Germinal center (tissue), 1 donor: Measurements from ENCODE around the gene DLEC1.
"Not testable (repeated sequence)": the region's sequence is repeated elsewhere in the genome, so short reads cannot be mapped to it uniquely, and the experiment has no call there.

Experiments
- DNase-seq: peaks from one replicate; pipeline ENCODE4 v3.0.0; 2012; ENCODE audit warnings: mixed read lengths, low spot score

The DLEC1 gene

DNA sequence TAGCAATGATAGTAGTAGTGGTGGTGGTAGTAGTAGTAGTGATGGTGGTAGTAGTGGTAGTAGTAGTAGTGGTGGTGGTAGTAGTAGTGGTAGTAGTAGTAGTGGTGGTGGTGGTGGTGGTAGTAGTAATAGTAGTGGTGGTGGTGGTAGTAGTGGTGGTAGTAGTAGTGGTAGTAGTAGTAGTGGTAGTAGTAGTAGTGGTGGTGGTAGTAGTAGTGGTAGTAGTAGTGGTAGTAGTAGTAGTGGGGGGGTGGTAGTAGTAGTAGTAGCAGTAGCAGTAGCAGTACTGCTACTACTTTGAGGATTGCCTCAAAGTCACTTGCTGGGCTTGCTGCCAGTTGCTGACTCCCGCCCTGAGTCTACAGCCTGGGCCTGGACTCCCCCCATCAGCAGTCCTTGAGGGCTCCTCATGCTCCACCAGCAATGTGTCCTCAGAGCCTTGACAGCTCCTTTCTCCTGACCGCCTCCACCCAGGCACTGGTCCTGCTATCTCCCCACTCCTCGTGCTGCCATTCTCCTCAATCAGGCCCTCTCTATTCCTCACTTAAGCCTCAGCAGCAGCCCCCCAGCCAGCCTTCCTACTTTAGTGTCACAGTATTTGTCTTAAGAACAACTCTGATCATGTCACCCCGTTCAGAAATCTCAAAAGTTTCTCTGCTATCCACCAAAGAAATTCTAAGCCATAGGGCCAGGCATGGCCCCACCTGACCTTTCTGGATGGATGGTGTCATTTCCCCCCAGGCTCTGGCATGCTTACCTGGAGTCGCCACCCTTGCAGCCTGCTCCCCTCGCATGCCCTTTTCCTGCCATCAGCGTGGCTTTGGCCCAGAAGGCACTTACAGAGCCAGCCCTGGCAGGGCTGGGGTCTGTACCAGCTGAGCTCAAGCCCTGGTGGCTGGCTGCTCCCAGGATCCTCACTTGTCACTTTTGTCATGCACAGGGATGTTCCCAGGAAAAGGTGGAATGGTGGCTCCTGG lies 45.6 kb downstream of the DLEC1 start:
- DNase-seq = peak; percentile 27

DNA sequence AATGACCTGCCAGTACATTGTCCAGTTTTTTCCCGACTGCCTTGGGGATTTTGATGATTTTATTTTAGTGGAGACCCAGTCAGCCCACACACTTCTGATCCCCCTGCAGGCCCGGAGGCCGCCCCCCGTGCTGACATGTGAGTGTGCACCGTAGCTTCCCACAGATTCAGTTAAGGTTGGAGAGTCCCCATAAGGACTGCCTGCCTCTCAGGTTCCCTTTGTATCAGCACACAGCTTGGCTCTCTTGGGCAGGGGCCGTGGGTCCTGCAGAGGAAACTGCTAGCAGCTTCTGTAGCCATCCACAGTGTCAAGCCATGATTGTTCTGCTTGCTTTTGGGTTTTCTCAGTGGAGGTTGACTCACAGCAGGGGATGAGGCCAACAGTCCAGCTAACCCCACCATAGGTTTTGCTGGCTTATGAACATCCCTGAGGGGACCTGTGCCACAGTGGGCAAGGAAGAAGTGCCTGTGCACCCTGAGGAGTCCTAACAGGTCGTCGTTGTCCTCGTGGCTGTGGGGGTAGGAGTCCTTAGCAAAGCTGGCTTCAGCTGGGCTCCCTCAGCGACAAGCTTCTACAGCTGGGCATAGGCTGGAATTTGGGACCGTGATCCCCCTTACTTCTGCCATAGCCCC lies 46.4 kb downstream of the DLEC1 start:
- no peak for DNase-seq

DNA sequence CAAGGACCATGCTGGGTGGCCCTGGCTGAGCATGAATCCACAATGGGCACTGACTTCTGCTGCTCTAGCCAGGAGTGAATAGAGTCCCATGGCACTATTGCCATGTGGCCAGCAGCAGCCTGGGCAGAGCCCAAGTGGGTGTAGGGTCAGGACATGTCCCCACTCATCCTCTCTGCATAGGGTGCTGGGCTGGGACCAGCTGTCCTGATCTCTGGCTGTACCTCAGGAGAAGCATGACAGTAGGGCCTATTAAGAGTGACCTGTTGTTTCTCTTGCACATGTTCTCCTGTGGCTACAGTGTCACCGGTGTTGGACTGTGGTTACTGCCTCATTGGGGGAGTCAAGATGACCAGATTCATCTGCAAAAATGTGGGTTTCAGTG lies 46.9 kb downstream of the DLEC1 start:
- no peak for DNase-seq

DNA sequence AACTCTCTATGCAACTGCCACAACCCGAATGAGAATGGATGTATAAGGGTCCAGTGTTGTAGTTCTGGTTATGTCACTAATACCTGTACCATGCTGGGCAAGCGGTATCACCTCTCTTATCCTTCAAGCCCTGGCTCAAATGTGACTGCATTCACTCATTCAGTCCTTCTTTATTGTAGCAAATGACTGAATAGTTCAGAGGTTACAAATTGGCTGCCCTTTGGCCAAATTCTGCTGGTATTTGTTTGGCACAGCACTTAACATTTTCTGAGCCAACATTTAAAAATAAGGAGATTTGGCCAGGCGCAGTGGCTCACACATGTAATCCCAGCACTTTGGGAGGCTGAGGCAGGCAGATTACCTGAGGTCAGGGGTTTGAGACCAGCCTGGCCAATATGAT lies 47.5 kb downstream of the DLEC1 start:
- DNase-seq = no peak

DNA sequence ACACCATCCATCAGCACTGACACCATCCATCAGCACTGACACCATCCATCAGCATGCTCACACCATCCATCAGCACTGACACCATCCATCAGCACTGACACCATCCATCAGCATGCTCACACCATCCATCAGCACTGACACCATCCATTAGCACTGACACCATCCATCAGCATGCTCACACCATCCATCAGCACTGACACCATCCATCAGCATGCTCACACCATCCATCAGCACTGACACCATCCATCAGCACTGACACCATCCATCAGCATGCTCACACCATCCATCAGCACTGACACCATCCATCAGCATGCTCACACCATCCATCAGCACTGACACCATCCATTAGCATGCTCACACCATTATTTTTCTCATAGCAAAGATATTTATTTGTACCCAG lies 48.3 kb downstream of the DLEC1 start:
- not testable (repeated sequence) for DNase-seq

DNA sequence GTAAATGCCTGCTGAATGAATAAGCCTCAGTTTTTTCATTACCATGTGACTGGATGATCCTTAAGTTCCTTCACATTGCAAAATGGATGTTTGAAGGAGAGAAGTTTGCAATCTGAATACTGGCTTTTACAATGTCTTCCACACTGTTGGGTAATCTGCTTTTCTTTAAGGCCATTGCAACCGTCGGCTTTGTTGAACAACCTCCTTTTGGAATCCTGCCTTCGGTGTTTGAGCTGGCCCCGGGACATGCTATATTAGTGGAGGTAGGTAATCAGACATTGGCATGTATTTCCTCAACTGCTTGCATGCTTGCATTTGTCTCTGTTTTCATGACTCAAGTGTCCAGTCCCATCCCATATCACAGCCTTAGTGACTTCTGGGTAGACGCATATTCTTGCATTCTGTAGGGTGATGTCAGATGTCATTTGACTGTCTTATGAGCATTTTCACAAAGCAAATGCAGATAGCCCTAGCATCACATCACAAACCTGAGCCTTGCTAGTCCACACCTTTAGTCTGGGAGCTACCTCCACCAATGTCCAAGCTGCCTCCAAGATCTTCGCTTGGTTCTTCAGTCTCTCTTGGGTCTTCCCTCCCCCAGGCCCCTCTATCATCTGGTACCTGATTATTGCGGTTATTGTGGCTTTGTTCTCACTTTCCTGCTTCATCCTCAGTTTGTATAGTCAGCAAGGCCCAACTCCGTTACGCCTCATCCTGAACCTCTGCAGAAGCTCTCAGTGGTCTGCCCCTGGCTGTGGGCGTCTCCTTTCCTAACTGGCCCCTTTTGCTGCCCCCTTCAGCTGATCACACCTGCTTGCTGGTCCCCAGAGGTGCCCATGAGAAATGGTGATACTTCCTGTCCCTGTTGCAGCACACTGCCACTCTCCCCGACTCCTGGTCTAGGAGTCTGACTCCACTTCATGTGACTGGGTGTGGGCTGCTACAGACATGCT lies 49.4 kb downstream of the DLEC1 start:
- no peak for DNase-seq

GRCh38 chr3:38089163-38089562 lies 50.2 kb downstream of the DLEC1 start:
- DNase-seq = no peak

DNA sequence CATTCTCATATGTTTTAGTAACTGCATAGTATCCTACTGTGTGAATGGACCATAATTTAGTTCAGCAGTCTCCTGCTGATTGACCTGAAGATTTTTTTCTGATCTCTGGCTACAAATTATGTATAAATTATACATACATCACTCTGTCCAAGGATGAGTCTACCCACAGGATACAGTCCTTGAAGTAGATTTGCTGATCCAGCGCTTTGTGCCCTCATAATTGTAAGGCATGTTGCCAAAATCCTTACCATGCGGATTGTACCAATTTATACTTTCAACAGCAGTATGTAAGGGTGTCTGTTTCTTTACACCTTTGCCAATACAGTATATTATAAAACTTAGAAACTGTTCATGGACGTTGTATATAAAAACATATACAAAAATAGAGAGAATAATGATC lies 51.4 kb downstream of the DLEC1 start:
- DNase-seq = no peak

DNA sequence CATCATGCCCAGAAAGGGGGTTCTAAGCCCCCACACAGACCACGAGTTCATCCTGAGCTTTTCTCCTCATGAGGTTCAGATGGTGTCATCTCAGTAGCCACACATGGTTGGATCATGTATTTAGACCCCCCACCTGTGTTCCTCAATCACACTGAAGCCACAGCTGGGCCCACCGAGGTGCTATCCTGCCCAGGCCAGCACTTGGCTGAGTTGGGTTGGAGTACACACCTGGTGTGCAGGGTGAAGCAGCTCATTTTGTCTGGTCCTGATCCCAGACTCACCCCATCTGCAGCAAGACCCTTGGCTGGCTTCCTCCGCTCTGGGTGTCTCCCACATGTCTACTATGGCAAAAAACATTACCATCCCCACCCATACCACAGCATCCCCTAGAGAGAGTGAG lies 56.0 kb downstream of the DLEC1 start:
- DNase-seq = no peak

DNA sequence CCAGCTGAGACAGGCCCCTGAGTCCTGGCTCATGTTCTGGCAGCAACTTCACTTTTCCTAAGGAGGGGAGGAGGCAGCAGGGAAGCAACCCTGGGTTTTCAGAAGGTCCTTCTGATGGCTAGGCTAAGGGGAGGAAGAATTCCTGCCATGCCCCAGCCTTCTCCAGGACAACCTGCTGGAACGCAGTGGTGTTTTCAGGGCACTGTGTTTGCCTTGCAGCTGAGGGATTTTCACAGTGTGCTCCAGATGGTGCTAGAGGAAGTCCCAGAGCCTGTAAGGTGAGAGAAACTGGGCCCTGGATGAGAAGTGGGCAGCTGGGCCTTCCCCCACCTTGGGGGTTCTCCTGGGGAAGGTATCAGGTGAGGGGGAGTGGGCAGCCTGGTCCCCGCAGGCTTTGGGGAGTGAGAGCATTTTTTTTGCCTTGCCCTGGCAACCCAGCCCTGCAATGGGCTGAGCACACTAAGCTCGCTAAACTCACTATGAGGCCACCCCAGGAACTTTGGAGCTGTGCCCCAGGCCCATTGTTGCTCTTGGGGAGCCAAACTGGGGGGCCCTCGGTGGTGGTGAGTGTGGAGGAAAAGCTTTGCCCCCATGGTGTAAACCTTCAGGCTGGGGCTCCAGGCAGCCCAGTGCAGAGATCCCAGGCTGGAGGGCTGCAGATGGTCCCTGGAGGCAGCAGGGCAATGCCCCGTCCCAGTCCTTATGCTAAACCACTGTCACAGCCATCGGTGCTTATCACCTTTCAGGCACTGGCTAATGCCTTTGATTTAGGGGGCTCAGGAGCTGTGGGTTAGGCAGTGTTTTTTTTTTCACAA lies 56.9 kb downstream of the DLEC1 start:
- DNase-seq = no peak

DNA sequence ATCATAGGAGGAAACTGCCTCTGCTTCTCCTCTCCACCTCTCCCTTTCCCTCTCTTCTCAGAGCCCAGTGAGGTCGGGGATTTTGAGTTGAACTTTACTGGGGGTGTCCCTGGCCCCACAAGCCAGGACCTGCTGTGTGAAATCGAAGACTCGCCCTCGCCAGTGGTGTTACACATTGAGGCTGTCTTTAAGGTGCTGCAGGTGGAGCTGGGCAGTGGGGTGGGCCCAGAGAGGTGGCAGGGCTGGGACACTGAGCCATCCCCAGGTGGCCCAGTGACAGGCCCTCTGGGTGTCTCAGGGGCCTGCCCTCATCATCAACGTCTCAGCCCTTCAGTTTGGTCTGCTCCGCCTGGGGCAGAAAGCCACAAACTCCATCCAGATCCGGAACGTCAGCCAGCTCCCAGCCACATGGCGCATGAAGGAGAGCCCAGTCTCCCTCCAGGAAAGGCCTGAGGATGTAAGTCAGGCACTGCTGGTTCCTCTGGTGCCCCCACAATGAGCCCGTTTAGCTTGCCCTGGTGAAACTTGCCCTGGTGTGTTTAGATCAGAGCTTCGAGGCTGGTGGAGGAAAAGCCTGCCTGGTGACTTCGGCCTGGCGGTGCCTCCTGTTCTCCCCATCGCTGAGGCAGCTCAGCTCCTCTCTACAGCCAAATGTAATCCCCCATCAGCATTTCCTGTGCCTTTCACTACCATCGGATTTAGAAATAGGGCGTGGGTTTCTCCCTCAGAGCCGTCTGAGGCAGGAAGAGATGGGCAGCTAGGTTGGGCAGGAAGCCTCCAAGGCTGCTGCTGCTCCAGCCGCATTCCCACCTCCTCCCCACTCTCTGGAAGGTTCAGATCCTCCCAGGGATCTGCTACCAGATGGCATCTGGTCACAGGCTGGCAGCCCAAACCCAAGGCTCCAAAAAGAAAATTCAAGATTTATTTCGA lies 58.7 kb downstream of the DLEC1 start:
- DNase-seq = no peak

- DNase-seq = no peak
Measured at GRCh38 chr3:38098376-38098723, 59.3 kb downstream of the DLEC1 start.

DNA sequence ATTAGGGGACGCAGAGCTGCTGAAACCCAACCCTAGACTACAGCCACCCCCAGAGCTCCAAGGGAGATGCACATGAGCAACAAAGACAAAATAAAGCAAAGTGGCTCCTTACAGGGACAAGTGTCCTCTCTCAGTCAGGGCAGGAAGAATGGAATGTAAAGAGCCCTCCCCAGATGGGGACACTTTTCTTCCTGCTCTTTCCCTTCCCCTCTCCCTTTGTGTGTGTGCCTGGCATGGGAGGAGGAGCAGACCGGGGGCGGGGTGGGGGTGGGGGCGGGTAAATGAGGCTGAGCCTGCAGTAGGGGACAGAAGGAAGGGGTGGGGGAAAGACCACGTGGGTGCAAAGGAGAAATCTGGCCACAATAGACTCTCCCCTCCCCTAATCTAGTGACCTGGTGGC lies 60.5 kb downstream of the DLEC1 start:
- no peak for DNase-seq

DNA sequence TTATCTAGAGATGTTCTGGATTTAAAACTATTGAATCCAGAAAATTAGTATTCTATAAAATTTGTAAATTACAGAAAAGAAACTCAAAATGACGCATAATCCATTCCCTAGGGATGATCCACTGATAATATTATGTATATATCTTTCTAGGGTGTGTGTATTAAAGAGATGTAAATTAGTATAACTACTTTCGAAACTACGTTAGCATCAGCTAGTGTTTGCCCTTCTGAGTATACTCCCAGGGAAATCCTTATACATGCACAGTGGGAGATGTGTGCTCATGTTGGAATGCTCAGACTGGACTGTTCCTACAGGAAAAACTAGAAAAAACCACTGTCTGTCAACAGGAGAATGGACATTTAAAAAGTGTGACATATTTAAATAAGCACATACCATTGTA lies 61.5 kb downstream of the DLEC1 start:
- DNase-seq = no peak

DNA sequence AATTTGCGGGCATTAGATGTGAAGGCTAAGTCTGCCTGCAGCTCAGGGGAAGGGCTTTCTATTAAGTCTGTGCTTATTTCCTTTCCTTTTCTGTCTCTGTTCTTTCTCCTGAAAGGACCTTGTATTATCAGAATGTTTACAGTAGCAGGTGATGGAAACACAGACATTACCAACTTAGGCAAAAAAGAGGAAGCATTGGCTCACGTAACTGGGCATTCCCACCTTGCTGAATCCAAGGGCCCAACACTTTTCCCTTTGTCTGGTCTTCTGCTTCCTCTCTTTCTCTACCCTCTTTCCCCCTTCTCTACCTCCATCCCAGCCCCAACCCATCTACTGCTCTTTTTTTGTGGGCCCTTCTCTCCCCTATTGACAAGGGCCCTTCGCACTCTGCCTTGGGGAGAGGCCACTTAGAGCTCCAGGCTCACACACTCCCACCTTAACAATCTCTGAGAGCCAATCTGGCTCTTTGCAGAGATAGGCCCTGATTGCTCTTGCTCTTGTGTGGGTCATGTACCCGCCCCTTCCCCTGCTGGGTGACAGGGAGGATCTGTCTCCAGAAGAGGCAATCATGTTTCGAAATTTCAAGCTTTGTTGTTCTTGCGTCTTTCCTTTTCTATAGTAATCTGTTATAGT lies 62.9 kb downstream of the DLEC1 start:
- DNase-seq = no peak

GRCh38 chr3:38102444-38102814 lies 63.4 kb downstream of the DLEC1 start:
- DNase-seq = no peak

DNA sequence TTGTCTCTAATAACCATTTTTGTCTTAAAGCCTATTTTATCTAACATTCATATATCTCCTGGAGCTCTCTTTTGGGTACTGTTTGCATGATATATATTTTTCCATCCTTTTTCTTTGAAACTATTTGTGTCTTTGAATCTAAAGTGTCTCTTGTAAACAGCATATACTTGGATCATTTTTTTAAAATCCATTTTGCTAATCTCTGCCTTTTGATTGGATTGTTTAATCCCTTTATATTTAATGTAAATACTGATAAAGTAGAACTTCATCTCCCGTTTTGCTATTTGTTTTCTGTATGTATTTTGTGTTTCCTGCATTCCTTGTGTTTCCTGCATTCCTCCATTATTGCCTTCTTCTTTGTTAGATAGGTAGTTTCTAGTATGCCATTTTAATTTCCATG lies 66.5 kb downstream of the DLEC1 start:
- DNase-seq = no peak

GRCh38 chr3:38107911-38108648 lies 69.1 kb downstream of the DLEC1 start:
- no peak for DNase-seq
